K562 (cell line): ENCODE results near the gene HOXC10. TPM values are rescaled to one million over a fixed set of nuclear protein-coding genes. Genes with fewer than 3 reads are reported as not detected.

Experiments used
- ATAC-seq: fragments of 200-7000 bp; cut with Tn5 transposase; 3 replicates; pipeline ENCODE4 v1.9.1; 2020; ENCODE audit warnings: moderate library complexity
- BruUV-seq: library from RNA; stranded (reverse); fragments of 400-500 nt; replicated peaks from 2 replicates; lab custom pipeline; 2021; lab: Mats Ljungman, UMichigan
- CTCF ChIA-PET: fragments of 300-600 bp; formaldehyde crosslinking; extraction: SDS; loops from one replicate; lab custom pipeline; 2021; ENCODE audit warnings: low intra/inter-chr PET ratio; lab: Yijun Ruan, JAX
- POLR2A ChIA-PET: fragments of 300-600, 350-650 bp; sonication (Branson Sonifier 250); formaldehyde crosslinking; extraction: SDS; loops from one replicate; lab custom pipeline; 2021; ENCODE audit warnings: antibody characterized with exemption, inconsistent platforms; lab: Yijun Ruan, JAX
- DNase-seq, 4 experiments: peaks; one replicate each; pipeline versions ENCODE4 v3.0.0 to v3.0.0-alpha.2; 2011 to 2018; ENCODE audit warnings: low spot score in 3 of 4, mixed read lengths in 3 of 4; ENCODE audit errors: extremely low read depth in 1 of 4
- FAIRE-seq: peaks from 2 replicates; lab custom pipeline; 2011; peaks lifted over from hg19 to GRCh38; lab: Jason Lieb, UNC
- H2AFZ ChIP-seq: 2 replicates; pipeline ENCODE4 v1.6.0; 2011; ENCODE audit warnings: low read depth, low read length, control low read depth, inconsistent platforms
- H3K27ac ChIP-seq: fragments of 200-600 bp; 3 replicates; pipeline ENCODE4 v1.8.0; 2011; ENCODE audit warnings: low read depth, mild to moderate bottlenecking, control low read depth, inconsistent platforms, low read length, moderate library complexity, mixed read lengths; ENCODE audit errors: extremely low read depth
- H3K27me3 ChIP-seq, 2 experiments: fragments of 300-600 bp in 1 of 2; 2 replicates in 1 of 2; 3 replicates in 1 of 2; pipeline versions ENCODE4 v1.6.0 to v1.8.0; 2011; ENCODE audit warnings: inconsistent platforms in 2 of 2, low read length in 2 of 2, mild to moderate bottlenecking in 1 of 2, mixed read lengths in 1 of 2, moderate library complexity in 1 of 2; ENCODE audit not compliant: control insufficient read depth in 2 of 2, insufficient read depth in 2 of 2
- H3K36me3 ChIP-seq: fragments of 300-600 bp; 3 replicates; pipeline ENCODE4 v1.8.0; 2011; ENCODE audit warnings: mild to moderate bottlenecking, low read length, inconsistent platforms; ENCODE audit not compliant: control insufficient read depth, insufficient read depth
- H3K4me1 ChIP-seq, 2 experiments: fragments of 200-600 bp in 1 of 2; replicated peaks in 1 of 2; 2 replicates in 1 of 2; 3 replicates in 1 of 2; pipeline versions ENCODE4 v1.5.1 to v1.8.0; 2011; ENCODE audit warnings: inconsistent platforms in 2 of 2, low read length in 2 of 2, mild to moderate bottlenecking in 1 of 2, mixed read lengths in 1 of 2, moderate library complexity in 1 of 2; ENCODE audit not compliant: control insufficient read depth in 2 of 2, insufficient read depth in 2 of 2
- H3K4me2 ChIP-seq: 2 replicates; pipeline ENCODE4 v1.6.1; 2011; ENCODE audit warnings: low read length, control low read depth, inconsistent platforms, mixed read lengths; ENCODE audit not compliant: insufficient read depth
- H3K4me3 ChIP-seq: fragments of 200-600 bp; sonication (generic), shearing (Covaris generic); 2 replicates; pipeline ENCODE4 v1.5.1; 2016; ENCODE audit warnings: control low read depth, inconsistent platforms
- H3K79me2 ChIP-seq: fragments of 200-600 bp; 3 replicates; pipeline ENCODE4 v1.8.0; 2011; ENCODE audit warnings: low read length, inconsistent platforms; ENCODE audit not compliant: control insufficient read depth, insufficient read depth
- H3K9ac ChIP-seq, 2 experiments: 2 replicates each; pipeline versions ENCODE4 v1.6.0 to v1.6.1; 2011; ENCODE audit warnings: low read depth in 2 of 2, low read length in 2 of 2, control low read depth in 1 of 2, inconsistent platforms in 1 of 2, mild to moderate bottlenecking in 1 of 2, mixed read lengths in 1 of 2; ENCODE audit not compliant: insufficient read depth in 1 of 2
- H3K9me1 ChIP-seq: one replicate; pipeline ENCODE4 v1.6.0; 2011; ENCODE audit warnings: inconsistent platforms, mild to moderate bottlenecking, low read length, moderate library complexity; ENCODE audit not compliant: control insufficient read depth, insufficient read depth
- H3K9me3 ChIP-seq: replicated peaks from 2 replicates; pipeline ENCODE4 v1.5.1; 2011; ENCODE audit warnings: low read depth, low read length, inconsistent platforms; ENCODE audit not compliant: control insufficient read depth, insufficient read depth
- H4K20me1 ChIP-seq: replicated peaks from 2 replicates; pipeline ENCODE4 v1.6.1; 2011; ENCODE audit warnings: low read length, inconsistent platforms, mixed read lengths; ENCODE audit not compliant: control insufficient read depth, insufficient read depth
- CREB3 ChIP-seq: fragments of 450-650 bp; conservative IDR thresholded peaks from 2 replicates; pipeline ENCODE4 v1.6.1; 2016; ENCODE audit warnings: missing genetic modification characterization, low read depth, mild to moderate bottlenecking, missing compliant biosample characterization, moderate library complexity
- ETV1 ChIP-seq: fragments of 450-650 bp; conservative IDR thresholded peaks from 2 replicates; pipeline ENCODE4 v1.6.1; 2016; ENCODE audit warnings: missing genetic modification characterization, control low read depth, low read depth, missing compliant biosample characterization
- ETV6 ChIP-seq, 3 experiments: fragments of 150-350 bp in 1 of 3; sonication (generic) in 1 of 3; formaldehyde crosslinking in 1 of 3; IDR thresholded peaks; 2 replicates each; pipeline versions ENCODE4 v1.6.1 to v1.8.0; 2014 to 2022; ENCODE audit warnings: borderline replicate concordance in 2 of 3, low read depth in 2 of 3, antibody characterized with exemption in 1 of 3, low read length in 1 of 3, mild to moderate bottlenecking in 1 of 3, missing genetic modification reagents in 1 of 3
- GATAD2B ChIP-seq: fragments of 450-650 bp; IDR thresholded peaks from 2 replicates; pipeline ENCODE4 v1.6.1; 2017; ENCODE audit warnings: mild to moderate bottlenecking, borderline replicate concordance
- HDAC1 ChIP-seq, 2 experiments: fragments of 450-650 bp; IDR thresholded peaks; 2 replicates each; pipeline ENCODE4 v1.6.1; 2016 to 2017; ENCODE audit warnings: inconsistent platforms in 1 of 2, mild to moderate bottlenecking in 1 of 2, moderate library complexity in 1 of 2
- MNT ChIP-seq, 2 experiments: fragments of 450-650 bp; conservative IDR thresholded peaks; 2 replicates each; pipeline ENCODE4 v1.6.1; 2017; ENCODE audit warnings: mild to moderate bottlenecking in 2 of 2, moderate library complexity in 2 of 2
- NFE2 ChIP-seq: IDR thresholded peaks from 2 replicates; pipeline ENCODE4 v1.6.1; 2014; ENCODE audit warnings: antibody characterized with exemption, low read depth
- RBM34 ChIP-seq: fragments of 200-400 bp; formaldehyde crosslinking; IDR thresholded peaks from 2 replicates; pipeline ENCODE4 v1.6.1; 2018; ENCODE audit warnings: low read length, borderline replicate concordance; ENCODE audit not compliant: insufficient read depth
- SIN3A ChIP-seq, 2 experiments: fragments of 150-350 bp in 1 of 2; IDR thresholded peaks; 2 replicates each; pipeline ENCODE4 v1.6.1; 2011 to 2016; ENCODE audit warnings: borderline replicate concordance in 2 of 2, low read depth in 2 of 2, low read length in 2 of 2, mild to moderate bottlenecking in 2 of 2, moderate library complexity in 2 of 2; ENCODE audit not compliant: control insufficient read depth in 1 of 2
- TCF15 ChIP-seq: fragments of 250-450 bp; sonication (Bioruptor Pico); IDR thresholded peaks from 2 replicates; pipeline ENCODE4 v1.8.0; 2022; ENCODE audit warnings: moderate library complexity, mild to moderate bottlenecking, inconsistent platforms
- USF1 ChIP-seq: sonication (generic); formaldehyde crosslinking; IDR thresholded peaks from 2 replicates; pipeline ENCODE4 v1.9.0; 2022; ENCODE audit warnings: mild to moderate bottlenecking, missing genetic modification reagents
- ZFP36 ChIP-seq: fragments of 150-350 bp; IDR thresholded peaks from 2 replicates; pipeline ENCODE4 v1.6.1; 2018; ENCODE audit warnings: low read length, low read depth; ENCODE audit not compliant: partially characterized antibody
- ZKSCAN8 ChIP-seq: fragments of 200-800 bp; sonication (Bioruptor generic); IDR thresholded peaks from 2 replicates; pipeline ENCODE4 v1.6.1; 2016; ENCODE audit warnings: missing genetic modification characterization, missing compliant biosample characterization
- ZNF133 ChIP-seq: fragments of 250-450 bp; sonication (Bioruptor Pico); IDR thresholded peaks from 2 replicates; pipeline ENCODE4 v1.4.0; 2020; ENCODE audit warnings: mild to moderate bottlenecking
- ZNF23 ChIP-seq: fragments of 250-450 bp; sonication (Bioruptor Pico); IDR thresholded peaks from 2 replicates; pipeline ENCODE4 v1.4.0; 2020; ENCODE audit warnings: mild to moderate bottlenecking
- in situ Hi-C: fragments of 300-500 bp; cut with MboI; formaldehyde crosslinking; loops from 4 replicates; pipeline ENCODE4 v1.15.0; 2018; ENCODE audit warnings: inconsistent platforms, mixed read lengths
- intact Hi-C: fragments of 100-400 bp; cut with micrococcal nuclease; formaldehyde crosslinking; loops from 2 replicates; pipeline ENCODE4 v1.14.2; 2022
- polyA plus RNA-seq, 8 experiments: library from polyadenylated mRNA; depleted of rRNA in 4 of 8; stranded (reverse) in 5 of 8; unstranded in 3 of 8; fragments of >200 nt; fragmentation: Nextera tagmentation in 2 of 8; fragmentation: Illumina TruSeq in 1 of 8; extraction: Ambion mirVana in 2 of 8; extraction: Trizol in 1 of 8; gene quantifications; 2 replicates each; pipeline versions ENCODE4 v1.2.1 to v1.2.3, GENCODE V29; 2011 to 2014; ENCODE audit warnings: inconsistent platforms in 1 of 8, missing spikeins in 1 of 8
- total RNA-seq, 7 experiments: library from RNA; depleted of rRNA in 6 of 7; stranded (reverse); fragments of >200 nt in 6 of 7; fragmentation: Illumina TruSeq in 2 of 7; extraction: Trizol in 2 of 7; gene quantifications; 2 replicates each; pipeline versions ENCODE4 v1.2.1 to v1.2.3, GENCODE V29; 2011 to 2021; ENCODE audit warnings: low replicate concordance in 1 of 7

HOXC10 gene
- total and polyA plus RNA-seq, 9 of the 15 experiments (the other 6 are each of a cell fraction or from before 2014, with no cell fraction given): 0.13 to 0.77 (median 0.35) TPM; not detected in 2

GRCh38 chr12:53940443-53941014, 44.4 kb upstream of the HOXC10 start (continued):
- no peak for TF ChIP-seq TCF15
- TF ChIP-seq ZNF23 (CRISPR knock-in tag): no peak
- no peak for TF ChIP-seq ZNF133 (CRISPR knock-in tag)
- TF ChIP-seq, all 486 proteins: peak for 0

GRCh38 chr12:53941187-53941586, 43.8 kb upstream of the HOXC10 start:
- no peak for FAIRE-seq
- Histone ChIP-seq H3K9me1 (no peaks in the 10 kb centered on the region), H3K79me2 (no peaks in the 10 kb centered on the region), H2AFZ (no peak overlapping the region), H3K4me1 (peaks cover 0 to 29% of the 10 kb centered on the region in 2 experiments; a peak in 2 of 5 replicates), H3K4me2 (no peak overlapping the region), H3K27me3 (peaks cover 31 to 60% of the 10 kb centered on the region in 2 experiments), H3K36me3 (no peaks in the 10 kb centered on the region), H3K27ac (no peak overlapping the region), H4K20me1 (no peaks in the 10 kb centered on the region), H3K4me3 (no peak overlapping the region), H3K9ac (no peak overlapping the region), H3K9me3 (no peaks in the 10 kb centered on the region)
- ATAC-seq: no peak
- POLR2A ChIA-PET: interaction anchor here (1.3 kb wide), 1 partner anchor 11 kb away, joined by 4 read pairs; no protein-coding TSS in a partner anchor
- in situ Hi-C loops (no loop called here), intact Hi-C loops (no loop called here)
- CTCF ChIA-PET: no interaction called here
- BruUV-seq: no TSS peak
- no peak for DNase-seq
- TF ChIP-seq RBM34: no peak
- TF ChIP-seq ETV1 (tag): no peak
- no peak for TF ChIP-seq ETV6 (IDR thresholded peaks at IDR 0.05; ENCODE audit: borderline replicate concordance in 1 of 2, low read depth in 2 of 2, low read length in 1 of 2)
- TF ChIP-seq ETV6 (CRISPR knock-in tag; IDR thresholded peaks at IDR 0.05; ENCODE audit: borderline replicate concordance): no peak
- TF ChIP-seq HDAC1 (IDR thresholded peaks at IDR 0.05): no peak
- TF ChIP-seq ZFP36: no peak
- no peak for TF ChIP-seq CREB3 (tag)
- no peak for TF ChIP-seq GATAD2B
- TF ChIP-seq ZNF23 (CRISPR knock-in tag): no peak
- TF ChIP-seq MNT (conservative IDR thresholded peaks at IDR 0.05): no peak
- TF ChIP-seq SIN3A (IDR thresholded peaks at IDR 0.05; ENCODE audit: borderline replicate concordance in 2 of 2, control insufficient read depth in 1 of 2, low read depth in 2 of 2, low read length in 2 of 2): no peak
- TF ChIP-seq NFE2: no peak
- TF ChIP-seq USF1: no peak
- TF ChIP-seq ZKSCAN8 (CRISPR knock-in tag): no peak
